ENCODE results near the gene FBXL7.

DNA sequence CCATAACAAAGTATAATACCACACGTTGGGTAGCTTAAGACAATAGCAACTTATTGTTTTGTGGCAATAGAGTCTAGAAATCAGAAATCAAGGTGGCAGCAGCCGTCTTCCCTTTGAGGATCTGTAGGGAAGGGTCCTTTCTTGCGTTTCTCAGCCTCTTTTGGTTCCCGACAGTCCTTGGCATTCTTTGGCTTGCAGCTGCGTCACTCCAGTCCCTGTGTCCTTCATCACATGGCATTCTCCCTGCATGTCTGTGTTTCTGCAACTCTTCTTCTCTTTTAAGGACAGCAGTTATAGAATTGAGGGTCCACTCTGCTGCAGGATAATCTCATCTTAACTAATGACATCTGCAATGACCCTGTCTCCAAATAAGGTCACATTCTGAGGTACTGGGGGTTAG, 140.1 kb downstream of the FBXL7 start:
- TF ChIP-seq ESRRG (CRISPR knock-in tag; IDR thresholded peaks at IDR 0.05), result no peak
- no peak for TF ChIP-seq ZFP30 (CRISPR knock-in tag; IDR thresholded peaks at IDR 0.05)
- TF ChIP-seq ZC3H10 (CRISPR knock-in tag; IDR thresholded peaks at IDR 0.05), result no peak
- TF ChIP-seq BACH2 (CRISPR knock-in tag; IDR thresholded peaks at IDR 0.05; ENCODE audit: borderline replicate concordance), result no peak
- TF ChIP-seq, protein P1, sequence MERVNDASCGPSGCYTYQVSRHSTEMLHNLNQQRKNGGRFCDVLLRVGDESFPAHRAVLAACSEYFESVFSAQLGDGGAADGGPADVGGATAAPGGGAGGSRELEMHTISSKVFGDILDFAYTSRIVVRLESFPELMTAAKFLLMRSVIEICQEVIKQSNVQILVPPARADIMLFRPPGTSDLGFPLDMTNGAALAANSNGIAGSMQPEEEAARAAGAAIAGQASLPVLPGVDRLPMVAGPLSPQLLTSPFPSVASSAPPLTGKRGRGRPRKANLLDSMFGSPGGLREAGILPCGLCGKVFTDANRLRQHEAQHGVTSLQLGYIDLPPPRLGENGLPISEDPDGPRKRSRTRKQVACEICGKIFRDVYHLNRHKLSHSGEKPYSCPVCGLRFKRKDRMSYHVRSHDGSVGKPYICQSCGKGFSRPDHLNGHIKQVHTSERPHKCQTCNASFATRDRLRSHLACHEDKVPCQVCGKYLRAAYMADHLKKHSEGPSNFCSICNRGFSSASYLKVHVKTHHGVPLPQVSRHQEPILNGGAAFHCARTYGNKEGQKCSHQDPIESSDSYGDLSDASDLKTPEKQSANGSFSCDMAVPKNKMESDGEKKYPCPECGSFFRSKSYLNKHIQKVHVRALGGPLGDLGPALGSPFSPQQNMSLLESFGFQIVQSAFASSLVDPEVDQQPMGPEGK (CRISPR knock-in tag; IDR thresholded peaks at IDR 0.05; ENCODE audit: borderline replicate concordance), result no peak
- TF ChIP-seq, protein P2, sequence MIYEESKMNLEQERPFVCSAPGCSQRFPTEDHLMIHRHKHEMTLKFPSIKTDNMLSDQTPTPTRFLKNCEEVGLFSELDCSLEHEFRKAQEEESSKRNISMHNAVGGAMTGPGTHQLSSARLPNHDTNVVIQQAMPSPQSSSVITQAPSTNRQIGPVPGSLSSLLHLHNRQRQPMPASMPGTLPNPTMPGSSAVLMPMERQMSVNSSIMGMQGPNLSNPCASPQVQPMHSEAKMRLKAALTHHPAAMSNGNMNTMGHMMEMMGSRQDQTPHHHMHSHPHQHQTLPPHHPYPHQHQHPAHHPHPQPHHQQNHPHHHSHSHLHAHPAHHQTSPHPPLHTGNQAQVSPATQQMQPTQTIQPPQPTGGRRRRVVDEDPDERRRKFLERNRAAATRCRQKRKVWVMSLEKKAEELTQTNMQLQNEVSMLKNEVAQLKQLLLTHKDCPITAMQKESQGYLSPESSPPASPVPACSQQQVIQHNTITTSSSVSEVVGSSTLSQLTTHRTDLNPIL (CRISPR knock-in tag; IDR thresholded peaks at IDR 0.05; ENCODE audit: low read depth), result no peak
- TF ChIP-seq ZNF70 (CRISPR knock-in tag; IDR thresholded peaks at IDR 0.05), result no peak
- no peak for TF ChIP-seq ZNF565 (CRISPR knock-in tag; conservative IDR thresholded peaks at IDR 0.05; ENCODE audit: low read depth)
